HEK293T (cell line): ENCODE results near the gene UBE2D1.
A peak's percentile ranks its signal among the peaks of the same experiment; 100 is the strongest.
"Not testable (repeated sequence)": the region's sequence is repeated elsewhere in the genome, so short reads cannot be mapped to it uniquely, and the experiment has no call there.

ENCODE experiments used
- CTCF ChIA-PET: fragments of 350-600 bp; formaldehyde crosslinking; extraction: SDS; loops from one replicate; lab custom pipeline; 2021; ENCODE audit warnings: antibody characterized with exemption, inconsistent platforms; lab: Yijun Ruan, JAX
- POLR2A ChIA-PET: fragments of 350-600 bp; formaldehyde crosslinking; extraction: SDS; loops from one replicate; lab custom pipeline; 2020; ENCODE audit warnings: antibody characterized with exemption, inconsistent platforms; lab: Yijun Ruan, JAX
- DNase-seq: peaks from one replicate; pipeline ENCODE4 v3.0.0; 2012; ENCODE audit warnings: mixed read lengths; ENCODE audit errors: extremely low spot score
- ARNT ChIP-seq: fragments of 450-650 bp; IDR thresholded peaks from 2 replicates; pipeline ENCODE4 v1.6.1; 2017; ENCODE audit warnings: mild to moderate bottlenecking
- BHLHE40 ChIP-seq: fragments of 450-650 bp; IDR thresholded peaks from 2 replicates; pipeline ENCODE4 v1.6.1; 2016; ENCODE audit warnings: mild to moderate bottlenecking, moderate library complexity, borderline replicate concordance
- CTBP1 ChIP-seq: fragments of 450-650 bp; IDR thresholded peaks from 2 replicates; pipeline ENCODE4 v1.6.1; 2016; ENCODE audit warnings: borderline replicate concordance
- ELF4 ChIP-seq: fragments of 450-650 bp; IDR thresholded peaks from 2 replicates; pipeline ENCODE4 v1.6.1; 2017; ENCODE audit warnings: antibody characterized with exemption
- FOXA1 ChIP-seq: fragments of 450-650 bp; IDR thresholded peaks from 2 replicates; pipeline ENCODE4 v1.6.1; 2016; ENCODE audit warnings: mild to moderate bottlenecking
- FOXK2 ChIP-seq: fragments of 450-650 bp; IDR thresholded peaks from 2 replicates; pipeline ENCODE4 v1.6.1; 2016; ENCODE audit warnings: mild to moderate bottlenecking
- FOXM1 ChIP-seq: fragments of 450-650 bp; IDR thresholded peaks from 2 replicates; pipeline ENCODE4 v1.6.1; 2017; ENCODE audit warnings: mild to moderate bottlenecking, borderline replicate concordance
- HDGF ChIP-seq: fragments of 450-650 bp; IDR thresholded peaks from 2 replicates; pipeline ENCODE4 v1.6.1; 2017; ENCODE audit warnings: antibody characterized with exemption, borderline replicate concordance
- L3MBTL2 ChIP-seq: fragments of 450-650 bp; conservative IDR thresholded peaks from 2 replicates; pipeline ENCODE4 v1.6.1; 2016; ENCODE audit warnings: mild to moderate bottlenecking
- LEF1 ChIP-seq: fragments of 450-650 bp; IDR thresholded peaks from 2 replicates; pipeline ENCODE4 v1.6.1; 2017; ENCODE audit warnings: mild to moderate bottlenecking, borderline replicate concordance
- NFRKB ChIP-seq: fragments of 450-650 bp; IDR thresholded peaks from 2 replicates; pipeline ENCODE4 v1.6.1; 2016; ENCODE audit warnings: mild to moderate bottlenecking, moderate library complexity
- PKNOX1 ChIP-seq: fragments of 450-650 bp; IDR thresholded peaks from 2 replicates; pipeline ENCODE4 v1.6.1; 2016
- SP1 ChIP-seq: fragments of 450-650 bp; IDR thresholded peaks from 2 replicates; pipeline ENCODE4 v1.6.1; 2017
- SUZ12 ChIP-seq: fragments of 450-650 bp; IDR thresholded peaks from 2 replicates; pipeline ENCODE4 v1.6.1; 2016; ENCODE audit warnings: mild to moderate bottlenecking
- TARDBP ChIP-seq: fragments of 450-650 bp; IDR thresholded peaks from 2 replicates; pipeline ENCODE4 v1.6.1; 2016
- ZNF384 ChIP-seq: fragments of 450-650 bp; IDR thresholded peaks from 2 replicates; pipeline ENCODE4 v1.6.1; 2016

UBE2D1 gene

GRCh38 chr10:58409956-58410610 lies 75.3 kb downstream of the UBE2D1 start:
- ChIA-PET CTCF (interaction anchor here (0.7 kb wide), 1 partner anchor 909 kb away, joined by 3 read pairs; no protein-coding TSS in a partner anchor), POLR2A (no interaction called here)
- no peak for TF ChIP-seq SP1
- no peak for TF ChIP-seq BHLHE40
- no peak for TF ChIP-seq FOXM1
- no peak for TF ChIP-seq HDGF
- no peak for TF ChIP-seq ARNT
- TF ChIP-seq PKNOX1 = no peak
- no peak for TF ChIP-seq FOXA1
- TF ChIP-seq TARDBP = no peak
- TF ChIP-seq SUZ12 = no peak
- no peak for TF ChIP-seq ZNF384
- TF ChIP-seq LEF1 = no peak
- no peak for TF ChIP-seq FOXK2
- no peak for TF ChIP-seq L3MBTL2
- no peak for TF ChIP-seq ELF4
- TF ChIP-seq CTBP1 = no peak
- no peak for TF ChIP-seq NFRKB
- no peak for DNase-seq

DNA sequence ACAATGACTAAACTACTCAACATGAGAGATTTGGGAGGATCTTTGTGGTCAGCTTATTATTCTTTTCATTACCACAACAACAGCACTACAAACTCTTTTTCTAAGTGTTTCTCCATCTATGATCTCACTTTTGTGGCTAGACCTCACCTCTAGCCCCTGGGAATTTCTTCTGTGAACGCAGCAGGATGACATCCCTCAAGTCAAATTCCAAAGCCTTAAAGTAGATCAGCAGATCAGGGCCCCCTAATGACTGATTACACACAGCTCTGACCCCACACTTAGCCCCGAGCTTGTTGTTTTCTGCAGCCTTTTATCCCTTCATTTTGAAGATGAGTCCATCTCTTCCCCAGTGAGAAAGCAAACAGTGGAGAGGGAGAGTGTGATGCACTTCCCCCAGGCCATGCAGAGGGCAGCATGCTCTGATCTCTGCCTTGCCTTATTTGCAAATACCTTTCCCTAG lies 77.7 kb downstream of the UBE2D1 start:
- TF ChIP-seq HDGF (no peak), NFRKB (no peak), PKNOX1 (no peak), ELF4 (no peak), SP1 (no peak), ZNF384 (no peak), ARNT (no peak), SUZ12 (no peak), FOXA1 (no peak), BHLHE40 (no peak), CTBP1 (no peak), FOXM1 (no peak), L3MBTL2 (no peak), FOXK2 (no peak), TARDBP (no peak), LEF1 (no peak)
- DNase-seq = no peak
- ChIA-PET CTCF (interaction anchor here (0.8 kb wide), 1 partner anchor 265 kb away, joined by 3 read pairs; no protein-coding TSS in a partner anchor), POLR2A (no interaction called here)

DNA sequence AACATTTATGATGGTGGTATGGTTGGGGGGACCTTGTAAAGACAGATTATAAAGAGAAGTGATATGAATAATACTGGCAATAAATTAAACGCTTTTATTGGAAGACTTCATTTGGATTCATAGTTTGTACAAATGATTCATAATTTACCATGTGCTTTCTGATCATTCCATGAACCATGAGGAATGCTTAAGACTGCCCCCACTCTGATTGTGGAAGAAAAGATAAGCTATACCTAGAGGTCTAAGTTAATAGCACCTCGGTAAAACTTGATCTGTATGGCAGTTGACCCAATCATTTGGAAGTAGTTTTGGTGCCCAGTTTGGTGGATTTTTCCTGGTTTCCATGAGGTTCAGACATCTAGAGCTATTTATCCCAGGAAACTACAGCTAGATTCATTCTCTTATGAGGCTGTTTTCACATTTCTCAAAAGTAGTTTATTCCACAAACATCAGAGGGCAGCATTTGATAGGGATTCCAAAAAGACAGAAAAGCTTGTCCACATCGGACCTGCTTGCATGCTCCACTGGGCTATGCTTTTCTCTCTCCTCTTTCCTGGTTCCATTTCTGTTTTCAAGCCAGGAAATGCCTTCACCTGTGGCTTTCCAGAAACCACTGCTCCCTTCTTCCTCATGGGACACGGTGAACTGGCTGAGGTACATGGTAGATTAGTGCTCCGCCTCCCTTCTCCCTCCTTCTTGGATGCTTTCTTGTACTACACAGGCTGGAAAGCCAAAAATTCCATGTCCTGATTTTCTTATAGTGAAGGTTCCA lies 79.7 kb downstream of the UBE2D1 start:
- TF ChIP-seq PKNOX1 (no peak), ZNF384 (no peak), LEF1 (no peak)
- DNase-seq = peak; percentile 38
- CTCF ChIA-PET = interaction anchor here (0.5 to 2.0 kb wide), 9 partner anchors 9 to 1565 kb away, joined by 3 to 10 read pairs (median 3); no protein-coding TSS in a partner anchor
- POLR2A ChIA-PET = no interaction called here

- no peak for DNase-seq
- ChIA-PET POLR2A (no interaction called here), CTCF (interaction anchor here (2.0 kb wide), 1 partner anchor 115 kb away, joined by 9 read pairs; no protein-coding TSS in a partner anchor)
- TF ChIP-seq SP1 = no peak
- TF ChIP-seq SUZ12 = no peak
- no peak for TF ChIP-seq BHLHE40
- no peak for TF ChIP-seq FOXM1
- no peak for TF ChIP-seq FOXA1
- TF ChIP-seq TARDBP = no peak
- TF ChIP-seq L3MBTL2 = no peak
- no peak for TF ChIP-seq NFRKB
- no peak for TF ChIP-seq ARNT
- no peak for TF ChIP-seq LEF1
- TF ChIP-seq HDGF = no peak
- no peak for TF ChIP-seq CTBP1
- TF ChIP-seq PKNOX1 = no peak
- TF ChIP-seq ZNF384 = no peak
These were observed 81.0 kb downstream of the UBE2D1 start for GRCh38 chr10:58415757-58416156.

GRCh38 chr10:58417902-58418301 lies 83.1 kb downstream of the UBE2D1 start:
- DNase-seq, CTCF ChIA-PET, POLR2A ChIA-PET: not testable (repeated sequence)
